Trophoblast cell (in vitro differentiated cells and primary cell): ENCODE measurements around the gene GNB1.

Experiments used
- DNase-seq, 2 donors: peaks; one replicate each; pipeline ENCODE4 v3.0.0-alpha.2; 2016
- H2AFZ ChIP-seq: 2 replicates; pipeline ENCODE4 v1.6.1; 2013; ENCODE audit warnings: low read length, moderate library complexity, mild to moderate bottlenecking; ENCODE audit not compliant: insufficient read depth, poor library complexity
- H2AK5ac ChIP-seq: 2 replicates; pipeline ENCODE4 v1.6.1; 2013; ENCODE audit warnings: mild to moderate bottlenecking, low read length
- H2BK120ac ChIP-seq: 2 replicates; pipeline ENCODE4 v1.6.1; 2013; ENCODE audit warnings: low read length, mild to moderate bottlenecking, moderate library complexity; ENCODE audit not compliant: insufficient read depth, poor library complexity
- H2BK12ac ChIP-seq: 2 replicates; pipeline ENCODE4 v1.6.1; 2013; ENCODE audit warnings: mild to moderate bottlenecking, low read length, moderate library complexity
- H2BK5ac ChIP-seq: 2 replicates; pipeline ENCODE4 v1.6.1; 2013; ENCODE audit warnings: low read length, low read depth, moderate library complexity, mild to moderate bottlenecking; ENCODE audit not compliant: poor library complexity
- H3K14ac ChIP-seq: 2 replicates; pipeline ENCODE4 v1.6.1; 2013; ENCODE audit warnings: mild to moderate bottlenecking, low read length
- H3K18ac ChIP-seq: 2 replicates; pipeline ENCODE4 v1.6.1; 2013; ENCODE audit warnings: mild to moderate bottlenecking, low read length
- H3K23ac ChIP-seq: 2 replicates; pipeline ENCODE4 v1.6.1; 2013; ENCODE audit warnings: low read length
- H3K27ac ChIP-seq: 2 replicates; pipeline ENCODE4 v1.5.1; 2013; ENCODE audit warnings: low read depth, mild to moderate bottlenecking, inconsistent platforms, low read length, moderate library complexity
- H3K27me3 ChIP-seq: 2 replicates; pipeline ENCODE4 v1.6.1; 2013; ENCODE audit warnings: inconsistent platforms, mild to moderate bottlenecking, low read length, moderate library complexity; ENCODE audit not compliant: insufficient read depth
- H3K36me3 ChIP-seq, 2 experiments: 1 replicate in 1 of 2; 2 replicates in 1 of 2; pipeline ENCODE4 v1.6.1; 2013; ENCODE audit warnings: low read length in 2 of 2, mild to moderate bottlenecking in 2 of 2, moderate library complexity in 1 of 2; ENCODE audit not compliant: insufficient read depth in 2 of 2, control insufficient read depth in 1 of 2
- H3K4ac ChIP-seq: 2 replicates; pipeline ENCODE4 v1.6.1; 2013; ENCODE audit warnings: low read depth, mild to moderate bottlenecking, low read length, moderate library complexity
- H3K4me1 ChIP-seq, 2 experiments: 1 replicate in 1 of 2; 2 replicates in 1 of 2; pipeline ENCODE4 v1.6.1; 2013; ENCODE audit warnings: low read length in 2 of 2, mild to moderate bottlenecking in 2 of 2, moderate library complexity in 1 of 2; ENCODE audit not compliant: insufficient read depth in 2 of 2, control insufficient read depth in 1 of 2
- H3K4me2 ChIP-seq: 2 replicates; pipeline ENCODE4 v1.6.1; 2013; ENCODE audit warnings: inconsistent platforms, mild to moderate bottlenecking, low read length, moderate library complexity
- H3K4me3 ChIP-seq: 2 replicates; pipeline ENCODE4 v1.5.1; 2013; ENCODE audit warnings: mild to moderate bottlenecking, low read depth, low read length, inconsistent platforms
- H3K79me1 ChIP-seq: one replicate; pipeline ENCODE4 v1.6.1; 2013; ENCODE audit warnings: low read length
- H3K79me2 ChIP-seq: 2 replicates; pipeline ENCODE4 v1.6.1; 2013; ENCODE audit warnings: low read length, mild to moderate bottlenecking; ENCODE audit not compliant: control insufficient read depth, insufficient read depth, poor library complexity
- H3K9ac ChIP-seq: 2 replicates; pipeline ENCODE4 v1.6.1; 2013; ENCODE audit warnings: mild to moderate bottlenecking, low read length
- H3K9me3 ChIP-seq: 2 replicates; pipeline ENCODE4 v1.6.1; 2013; ENCODE audit warnings: low read depth, mild to moderate bottlenecking, control low read depth, inconsistent platforms, low read length; ENCODE audit not compliant: insufficient read depth
- H4K12ac ChIP-seq: 2 replicates; pipeline ENCODE4 v1.6.1; 2013; ENCODE audit warnings: low read depth, mild to moderate bottlenecking, low read length, moderate library complexity
- H4K8ac ChIP-seq: 2 replicates; pipeline ENCODE4 v1.6.1; 2013; ENCODE audit warnings: low read depth, mild to moderate bottlenecking, low read length, moderate library complexity
- H4K91ac ChIP-seq: one replicate; pipeline ENCODE4 v1.6.1; 2013; ENCODE audit warnings: low read depth, mild to moderate bottlenecking, low read length, moderate library complexity
- WGBS: extraction: QIAGEN DNeasy Blood & Tissue Kit; methylation state at CpG from one replicate; pipeline ENCODE4 v1.1.7; 2013; ENCODE audit warnings: missing lambda C conversion rate; ENCODE audit not compliant: insufficient read length, insufficient coverage; ENCODE audit errors: extremely low coverage; 5-methylcytosine and 5-hydroxymethylcytosine counted together

GNB1 gene

DNA sequence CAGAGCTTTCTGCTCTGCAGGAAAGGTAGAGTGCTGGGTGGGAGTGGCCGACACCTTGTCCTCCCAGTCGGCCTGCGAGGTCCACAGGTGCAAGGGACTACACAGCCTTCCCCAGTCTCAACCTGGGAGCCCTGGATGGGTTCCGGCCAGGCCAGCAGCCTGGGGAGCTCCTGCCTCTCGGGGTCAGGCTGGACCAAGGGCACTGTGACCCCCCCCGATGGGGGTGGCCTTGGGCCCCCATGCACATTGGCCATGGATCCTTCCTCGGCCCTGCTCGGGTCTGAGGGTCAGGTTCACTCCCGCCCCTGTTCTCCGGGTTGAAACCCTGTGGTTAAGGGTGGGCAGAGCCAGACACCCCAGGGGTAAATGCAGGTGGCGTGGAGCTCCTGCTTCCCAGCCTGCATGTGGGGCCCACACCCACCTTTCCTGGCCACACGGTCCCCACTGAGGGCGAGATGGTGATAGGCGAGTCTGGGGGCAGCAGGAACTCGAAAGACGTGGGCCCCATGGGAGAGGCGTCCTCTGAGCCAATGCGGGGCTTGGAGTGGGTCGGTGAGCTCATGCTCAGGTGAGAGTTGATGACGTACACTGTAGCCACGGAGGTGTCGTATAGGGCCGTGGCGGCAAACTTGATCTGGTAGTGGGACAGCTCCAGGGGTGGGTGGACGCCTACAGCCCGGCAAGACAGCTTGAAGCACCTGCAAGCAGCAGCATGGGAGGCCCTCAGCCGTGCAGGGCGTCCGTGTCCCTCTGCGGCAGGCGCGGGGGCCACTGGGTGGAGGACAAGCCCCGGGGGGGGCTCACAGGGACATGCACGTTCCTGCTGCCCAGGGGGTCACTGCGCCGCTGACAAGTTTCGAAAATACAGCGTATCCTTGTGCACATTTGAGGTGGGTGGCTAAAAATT lies 39.0 kb upstream of the GNB1 start:
- no CpG with 5 or more reads among the region's 38 CpGs for WGBS
- no peak overlapping the region for H4K12ac ChIP-seq
- no peak for DNase-seq

GRCh38 chr1:1929102-1929638 lies 38.3 kb upstream of the GNB1 start:
- Histone ChIP-seq H3K9me3 (peaks cover 9% of the 10 kb centered on the region), H2AFZ (no peak overlapping the region), H3K4me1 (no peaks in the 10 kb centered on the region), H2BK12ac (no peak overlapping the region), H4K8ac (no peak overlapping the region), H3K9ac (no peak overlapping the region), H2BK5ac (no peak overlapping the region), H3K79me1 (no peaks in the 10 kb centered on the region), H4K91ac (no peak overlapping the region), H2BK120ac (no peak overlapping the region), H3K14ac (no peak overlapping the region), H3K4me3 (no peak overlapping the region), H3K27ac (no peak overlapping the region), H2AK5ac (no peak overlapping the region), H3K79me2 (no peaks in the 10 kb centered on the region), H3K18ac (no peak overlapping the region), H3K36me3 (no peaks in the 10 kb centered on the region), H3K27me3 (no peaks in the 10 kb centered on the region), H4K12ac (no peak overlapping the region), H3K4ac (no peak overlapping the region), H3K23ac (no peak overlapping the region), H3K4me2 (no peak overlapping the region)
- DNase-seq: no peak
- WGBS: no CpG with 5 or more reads among the region's 10 CpGs

More for the DNA sequence above, 39.0 kb upstream of the GNB1 start:
- H4K91ac ChIP-seq: no peak overlapping the region
- no peak overlapping the region for H3K23ac ChIP-seq
- no peak overlapping the region for H3K14ac ChIP-seq
- H2BK12ac ChIP-seq: no peak overlapping the region
- H3K27ac ChIP-seq: no peak overlapping the region
- no peak overlapping the region for H2AK5ac ChIP-seq
- H3K79me2 ChIP-seq: no peaks in the 10 kb centered on the region
- no peak overlapping the region for H4K8ac ChIP-seq
- no peak overlapping the region for H2BK120ac ChIP-seq
- no peaks in the 10 kb centered on the region for H3K27me3 ChIP-seq
- H3K4me1 ChIP-seq: no peaks in the 10 kb centered on the region
- H3K4me3 ChIP-seq: no peak overlapping the region
- no peak overlapping the region for H3K4ac ChIP-seq
- H2AFZ ChIP-seq: no peak overlapping the region
- no peaks in the 10 kb centered on the region for H3K36me3 ChIP-seq
- peaks cover 13% of the 10 kb centered on the region for H3K9me3 ChIP-seq
- no peaks in the 10 kb centered on the region for H3K79me1 ChIP-seq
- H3K18ac ChIP-seq: no peak overlapping the region
- no peak overlapping the region for H3K9ac ChIP-seq
- no peak overlapping the region for H3K4me2 ChIP-seq
- H2BK5ac ChIP-seq: no peak overlapping the region

DNA sequence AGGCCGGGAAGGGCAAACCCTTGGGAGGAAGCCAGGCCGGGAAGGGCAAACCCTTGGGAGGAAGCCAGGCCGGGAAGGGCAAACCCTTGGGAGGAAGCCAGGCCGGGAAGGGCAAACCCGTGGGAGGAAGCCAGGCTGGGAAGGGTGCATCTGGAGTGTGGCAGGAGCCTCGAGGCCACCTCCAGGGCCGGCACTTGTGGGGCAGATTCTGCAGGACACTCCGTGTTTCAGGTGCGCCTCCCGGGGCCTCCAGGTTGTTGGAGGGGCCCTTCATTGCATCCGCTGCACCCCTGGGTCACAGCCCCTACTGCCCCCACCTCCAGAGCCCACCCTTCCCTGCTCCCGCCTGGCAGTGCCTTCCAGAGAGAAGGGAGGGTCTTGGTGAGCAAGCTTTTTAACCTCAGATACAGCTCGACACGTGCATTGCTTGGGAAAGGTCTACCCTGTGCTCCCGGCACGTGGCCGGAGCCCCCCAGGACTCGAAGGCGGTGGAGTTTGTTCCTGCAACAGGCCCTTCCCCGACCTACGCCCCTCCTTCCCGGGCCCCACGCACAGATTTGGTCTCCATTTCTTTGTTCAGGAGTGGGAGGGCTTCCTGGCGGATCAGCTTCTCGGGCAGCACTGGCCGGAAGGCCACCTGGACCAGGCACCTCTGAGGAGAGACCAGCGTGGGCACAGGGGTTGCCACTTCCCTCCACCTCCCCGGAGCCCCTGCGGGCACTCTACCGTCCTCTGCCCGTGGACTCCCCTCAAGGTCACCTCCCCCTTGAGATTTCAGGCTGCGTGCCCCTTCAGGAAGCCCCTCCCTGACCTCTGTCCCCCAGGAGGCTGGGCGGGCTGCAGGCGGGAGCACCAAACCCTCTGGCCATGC lies 37.6 kb upstream of the GNB1 start:
- Histone ChIP-seq H4K91ac (no peak overlapping the region), H2AK5ac (no peak overlapping the region), H3K4ac (no peak overlapping the region), H3K79me2 (no peaks in the 10 kb centered on the region), H4K12ac (no peak overlapping the region), H3K79me1 (no peaks in the 10 kb centered on the region), H3K9ac (no peak overlapping the region), H4K8ac (no peak overlapping the region), H3K4me3 (no peak overlapping the region), H2AFZ (no peak overlapping the region), H3K27me3 (no peaks in the 10 kb centered on the region), H3K4me1 (no peaks in the 10 kb centered on the region), H2BK5ac (no peak overlapping the region), H3K4me2 (no peak overlapping the region), H3K9me3 (peaks cover 7% of the 10 kb centered on the region), H3K23ac (no peak overlapping the region), H3K14ac (no peak overlapping the region), H3K18ac (no peak overlapping the region), H2BK12ac (no peak overlapping the region), H3K36me3 (no peaks in the 10 kb centered on the region), H3K27ac (no peak overlapping the region), H2BK120ac (no peak overlapping the region)
- no CpG with 5 or more reads among the region's 34 CpGs for WGBS
- no peak for DNase-seq

DNA sequence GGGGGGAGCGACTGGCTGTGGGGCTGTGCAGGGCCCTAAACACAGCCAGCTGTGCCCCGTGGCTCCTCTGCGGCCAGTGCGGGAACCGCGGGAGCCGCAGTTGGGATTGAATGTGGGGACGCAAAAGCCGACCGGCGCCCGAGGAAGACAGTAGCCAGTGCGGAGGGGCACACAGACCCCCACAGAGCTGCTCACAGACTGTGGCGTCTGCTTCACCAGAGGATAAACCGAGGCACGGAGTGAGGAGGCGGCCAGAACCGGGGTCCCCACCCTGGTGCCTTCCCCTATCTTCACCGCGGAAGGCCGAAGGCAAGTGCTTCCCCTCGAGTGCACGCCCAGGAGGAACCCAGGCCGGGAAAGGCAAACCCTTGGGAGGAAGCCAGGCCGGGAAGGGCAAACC lies 36.9 kb upstream of the GNB1 start:
- no peaks in the 10 kb centered on the region for H3K27me3 ChIP-seq
- no peak overlapping the region for H2AFZ ChIP-seq
- H3K79me1 ChIP-seq: no peaks in the 10 kb centered on the region
- no peak overlapping the region for H3K23ac ChIP-seq
- H3K9me3 ChIP-seq: peaks cover 7% of the 10 kb centered on the region
- WGBS: no CpG with 5 or more reads among the region's 25 CpGs
- no peak overlapping the region for H2AK5ac ChIP-seq
- no peak overlapping the region for H2BK5ac ChIP-seq
- no peak overlapping the region for H3K4ac ChIP-seq
- H4K12ac ChIP-seq: no peak overlapping the region
- H3K14ac ChIP-seq: no peak overlapping the region
- H3K79me2 ChIP-seq: no peaks in the 10 kb centered on the region
- no peak overlapping the region for H2BK12ac ChIP-seq
- H3K4me3 ChIP-seq: no peak overlapping the region
- H3K9ac ChIP-seq: no peak overlapping the region
- no peak overlapping the region for H4K8ac ChIP-seq
- H3K4me1 ChIP-seq: no peaks in the 10 kb centered on the region
- H3K27ac ChIP-seq: no peak overlapping the region
- no peak overlapping the region for H4K91ac ChIP-seq
- H3K4me2 ChIP-seq: no peak overlapping the region
- no peak overlapping the region for H2BK120ac ChIP-seq
- no peaks in the 10 kb centered on the region for H3K36me3 ChIP-seq
- H3K18ac ChIP-seq: no peak overlapping the region
- DNase-seq: no peak
